HepG2 (cell line): ENCODE results near the gene C3orf22. TPM values are rescaled to one million over a fixed set of nuclear protein-coding genes. Genes with fewer than 3 reads are reported as not detected.

Experiments
- ARNTL ChIP-seq: sonication (generic); formaldehyde crosslinking; IDR thresholded peaks from 2 replicates; pipeline ENCODE4 v1.4.0; 2020; ENCODE audit warnings: mild to moderate bottlenecking, missing genetic modification reagents
- ATAD3A ChIP-seq: sonication (generic); formaldehyde crosslinking; IDR thresholded peaks from 2 replicates; pipeline ENCODE4 v1.4.0; 2020; ENCODE audit warnings: missing genetic modification reagents
- CHCHD3 ChIP-seq: sonication (generic); formaldehyde crosslinking; IDR thresholded peaks from 2 replicates; pipeline ENCODE4 v1.8.0; 2022; ENCODE audit warnings: mild to moderate bottlenecking, missing genetic modification reagents, moderate library complexity
- DDIT3 ChIP-seq: sonication (generic); formaldehyde crosslinking; IDR thresholded peaks from 2 replicates; pipeline ENCODE4 v1.4.0; 2020; ENCODE audit warnings: mild to moderate bottlenecking, missing genetic modification reagents
- DMTF1 ChIP-seq: sonication (generic); formaldehyde crosslinking; IDR thresholded peaks from 2 replicates; pipeline ENCODE4 v1.4.0; 2020; ENCODE audit warnings: mild to moderate bottlenecking, missing genetic modification reagents
- IKZF1 ChIP-seq: fragments of 450-650 bp; IDR thresholded peaks from 2 replicates; pipeline ENCODE4 v1.7.1; 2016
- KLF16 ChIP-seq, 2 experiments: sonication (generic) in 1 of 2; formaldehyde crosslinking in 1 of 2; IDR thresholded peaks; 2 replicates each; pipeline versions ENCODE4 v1.6.1 to v1.8.0; 2016 to 2023; ENCODE audit warnings: missing genetic modification reagents in 2 of 2, missing compliant biosample characterization in 1 of 2
- MATR3 ChIP-seq: sonication (generic); formaldehyde crosslinking; IDR thresholded peaks from 2 replicates; pipeline ENCODE4 v1.4.0; 2020; ENCODE audit warnings: missing genetic modification reagents
- MTF2 ChIP-seq: sonication (generic); formaldehyde crosslinking; IDR thresholded peaks from 2 replicates; pipeline ENCODE4 v1.5.0; 2020; ENCODE audit warnings: missing genetic modification reagents, borderline replicate concordance
- NCOA1 ChIP-seq: sonication (generic); formaldehyde crosslinking; IDR thresholded peaks from 2 replicates; pipeline ENCODE4 v1.9.0; 2021; ENCODE audit warnings: missing genetic modification reagents
- NFRKB ChIP-seq: fragments of 450-650 bp; IDR thresholded peaks from 2 replicates; pipeline ENCODE4 v1.6.1; 2017
- POLR2A ChIP-seq, 2 experiments: IDR thresholded peaks; 2 replicates each; pipeline ENCODE4 v1.6.1; 2011; ENCODE audit warnings: low read depth in 2 of 2, low read length in 2 of 2, mild to moderate bottlenecking in 1 of 2, moderate library complexity in 1 of 2; ENCODE audit not compliant: insufficient read depth in 1 of 2
- SETDB1 ChIP-seq: sonication (generic); formaldehyde crosslinking; IDR thresholded peaks from 2 replicates; pipeline ENCODE4 v1.5.1; 2020; ENCODE audit warnings: missing genetic modification reagents, mild to moderate bottlenecking, borderline replicate concordance
- SNAI1 ChIP-seq: sonication (generic); formaldehyde crosslinking; IDR thresholded peaks from 2 replicates; pipeline ENCODE4 v1.5.0; 2020; ENCODE audit warnings: mild to moderate bottlenecking, missing genetic modification reagents, borderline replicate concordance
- SNAPC5 ChIP-seq: sonication (generic); formaldehyde crosslinking; IDR thresholded peaks from 2 replicates; pipeline ENCODE4 v1.8.1; 2023; ENCODE audit warnings: mild to moderate bottlenecking, missing genetic modification reagents, borderline replicate concordance
- SP2 ChIP-seq: sonication (generic); formaldehyde crosslinking; IDR thresholded peaks from 2 replicates; pipeline ENCODE4 v1.5.1; 2020; ENCODE audit warnings: mild to moderate bottlenecking, missing genetic modification reagents
- SP5 ChIP-seq: IDR thresholded peaks from 2 replicates; pipeline ENCODE4 v1.6.1; 2016; ENCODE audit warnings: low read depth, borderline replicate concordance
- TBP ChIP-seq: sonication (generic); formaldehyde crosslinking; IDR thresholded peaks from 2 replicates; pipeline ENCODE4 v1.5.0; 2020; ENCODE audit warnings: missing genetic modification reagents
- ZNF251 ChIP-seq: sonication (generic); formaldehyde crosslinking; IDR thresholded peaks from 2 replicates; pipeline ENCODE4 v1.9.0; 2021; ENCODE audit warnings: mild to moderate bottlenecking, missing genetic modification reagents
- ZNF281 ChIP-seq: sonication (generic); formaldehyde crosslinking; IDR thresholded peaks from 2 replicates; pipeline ENCODE4 v1.4.0; 2020; ENCODE audit warnings: missing genetic modification reagents, borderline replicate concordance
- ZNF414 ChIP-seq: sonication (generic); formaldehyde crosslinking; IDR thresholded peaks from 2 replicates; pipeline ENCODE4 v1.5.0; 2020; ENCODE audit warnings: missing genetic modification reagents
- ZNF570 ChIP-seq: sonication (generic); formaldehyde crosslinking; IDR thresholded peaks from 2 replicates; pipeline ENCODE4 v1.4.0; 2020; ENCODE audit warnings: mild to moderate bottlenecking, missing genetic modification reagents, borderline replicate concordance
- ZNF616 ChIP-seq: sonication (generic); formaldehyde crosslinking; IDR thresholded peaks from 2 replicates; pipeline ENCODE4 v1.5.0; 2020; ENCODE audit warnings: low read depth, mild to moderate bottlenecking, missing genetic modification reagents
- ZNF691 ChIP-seq: sonication (generic); formaldehyde crosslinking; IDR thresholded peaks from 2 replicates; pipeline ENCODE4 v1.4.0; 2020; ENCODE audit warnings: missing genetic modification reagents, low read depth, mild to moderate bottlenecking, borderline replicate concordance
- polyA plus RNA-seq, 8 experiments: library from polyadenylated mRNA; depleted of rRNA in 3 of 8; stranded (reverse) in 7 of 8; unstranded in 1 of 8; fragments of >200 nt; fragmentation: Illumina TruSeq in 4 of 8; extraction: Trizol in 4 of 8; gene quantifications; 2 replicates each; pipeline versions ENCODE4 v1.2.1 to v1.2.3, GENCODE V29; 2011 to 2016; ENCODE audit warnings: low read depth in 4 of 8, missing spikeins in 1 of 8, mixed read lengths in 1 of 8; ENCODE audit not compliant: insufficient read depth in 1 of 8
- total RNA-seq, 5 experiments: library from RNA; depleted of rRNA; stranded (reverse); fragments of >200 nt; fragmentation: Illumina TruSeq; extraction: Trizol; gene quantifications; 2 replicates each; pipeline ENCODE4 v1.2.3, GENCODE V29; 2016; ENCODE audit warnings: low read depth in 1 of 5

C3orf22 gene
- total and polyA plus RNA-seq, 2 of the 13 experiments (the other 11 are each of a cell fraction or from before 2014, with no cell fraction given) = not detected

- TF ChIP-seq SNAI1 (CRISPR knock-in tag) (peak; percentile 89; the same call in 1 of the 2 replicates), ZNF251 (CRISPR knock-in tag) (no peak), NCOA1 (CRISPR knock-in tag) (no peak), SP5 (peak; percentile 97), ZNF616 (CRISPR knock-in tag) (no peak; the same call in 1 of the 2 replicates), DMTF1 (CRISPR knock-in tag) (no peak), ZNF281 (CRISPR knock-in tag) (peak; percentile 62; the same call in 1 of the 2 replicates), SNAPC5 (CRISPR knock-in tag) (no peak; the same call in 1 of the 2 replicates), ARNTL (CRISPR knock-in tag) (peak; percentile 73; the same call in 1 of the 2 replicates), TBP (CRISPR knock-in tag) (no peak), IKZF1 (no peak), ZNF570 (no peak), POLR2A (IDR thresholded peaks at IDR 0.05; ENCODE audit: insufficient read depth in 1 of 2, low read depth in 2 of 2, low read length in 2 of 2) (peak in 1 of 2 experiments; percentile 81; a peak in 2 of 4 replicates), ZNF414 (CRISPR knock-in tag) (peak; percentile 96), SETDB1 (CRISPR knock-in tag) (no peak), SP2 (CRISPR knock-in tag) (no peak), ZNF691 (CRISPR knock-in tag) (0 out of 2 replicates have a peak, but pooled peaks have one; percentile 10), DDIT3 (CRISPR knock-in tag) (no peak), KLF16 (CRISPR knock-in tag; IDR thresholded peaks at IDR 0.05) (peak in 1 of 2 experiments; percentile 73; a peak in 2 of 4 replicates), MATR3 (CRISPR knock-in tag) (no peak), MTF2 (0 out of 2 replicates have a peak, but pooled peaks have one; percentile 48), ATAD3A (no peak), NFRKB (no peak), CHCHD3 (CRISPR knock-in tag) (no peak)
Measured at GRCh38 chr3:126523745-126524428, 34.8 kb downstream of the C3orf22 start, which contains the start of gene CHST13 (continued).
